Suprapubic skin (tissue), 4 donors: ENCODE data around the gene SCN7A. TPM values are rescaled to one million over a fixed set of nuclear protein-coding genes. Genes with fewer than 3 reads are reported as not detected.

Experiments used
- DNase-seq, 2 donors: peaks; one replicate each; pipeline ENCODE4 v3.0.0-alpha.2; 2019; ENCODE audit warnings: low spot score in 2 of 2
- H3K27ac ChIP-seq: fragments of 200-600 bp; sonication (generic); one replicate; pipeline ENCODE4 v1.5.1; 2019
- H3K27me3 ChIP-seq: fragments of 200-600 bp; sonication (generic); one replicate; pipeline ENCODE4 v1.5.1; 2019
- H3K36me3 ChIP-seq: fragments of 200-600 bp; sonication (generic); one replicate; pipeline ENCODE4 v1.5.1; 2019
- H3K4me1 ChIP-seq: fragments of 200-600 bp; sonication (generic); one replicate; pipeline ENCODE4 v1.5.1; 2019
- H3K4me3 ChIP-seq: fragments of 200-600 bp; sonication (generic); one replicate; pipeline ENCODE4 v1.5.1; 2019; ENCODE audit warnings: mild to moderate bottlenecking
- H3K9me3 ChIP-seq: fragments of 200-600 bp; sonication (generic); one replicate; pipeline ENCODE4 v1.5.1; 2019
- CTCF ChIP-seq, 2 donors: fragments of 200-600 bp in 1 of 2; fragments of 450-650 bp in 1 of 2; sonication (generic) in 1 of 2; IDR thresholded peaks; one replicate each; pipeline ENCODE4 v1.5.1; 2016 to 2019; ENCODE audit warnings: antibody characterized with exemption in 2 of 2, mild to moderate bottlenecking in 1 of 2, moderate library complexity in 1 of 2
- EP300 ChIP-seq: sonication (generic); formaldehyde crosslinking; IDR thresholded peaks from one replicate; pipeline ENCODE4 v1.6.1; 2017; ENCODE audit warnings: antibody characterized with exemption
- POLR2A ChIP-seq, 2 donors: fragments of 450-650 bp; IDR thresholded peaks; one replicate each; pipeline ENCODE4 v1.6.1; 2017; ENCODE audit warnings: antibody characterized with exemption in 2 of 2, mild to moderate bottlenecking in 2 of 2, moderate library complexity in 2 of 2
- POLR2AphosphoS5 ChIP-seq, 3 donors: sonication (generic); formaldehyde crosslinking; IDR thresholded peaks; one replicate each; pipeline ENCODE4 v1.6.1; 2017; ENCODE audit warnings: antibody characterized with exemption in 3 of 3
- WGBS: methylation state at CpG from one replicate; pipeline ENCODE4 v1.1.5; 2018; 5-methylcytosine and 5-hydroxymethylcytosine counted together
- total RNA-seq, 4 donors: library from RNA; depleted of rRNA; stranded (reverse); fragments of >200 nt; gene quantifications; one replicate each; pipeline ENCODE4 v1.1.0, GENCODE V29; 2016

Gene SCN7A
- total RNA-seq, 4 donors from 2014 or later: 2.5 to 4.6 (median 3.4) TPM

- Histone ChIP-seq H3K4me1 (no peaks in the 10 kb centered on the region), H3K36me3 (no peaks in the 10 kb centered on the region), H3K27me3 (no peaks in the 10 kb centered on the region), H3K4me3 (no peak overlapping the region), H3K27ac (no peak overlapping the region), H3K9me3 (no peaks in the 10 kb centered on the region)
- no peak for TF ChIP-seq CTCF (IDR thresholded peaks at IDR 0.05)
- TF ChIP-seq POLR2AphosphoS5 (IDR thresholded peaks at IDR 0.05): no peak
- no peak for TF ChIP-seq EP300
- TF ChIP-seq POLR2A (IDR thresholded peaks at IDR 0.05): no peak
- no peak for DNase-seq
- 33% methylated on average over 1 of the region's 1 CpG for WGBS
These were observed 60.6 kb downstream of the SCN7A start for GRCh38 chr2:166433457-166433856.

- TF ChIP-seq POLR2AphosphoS5 (IDR thresholded peaks at IDR 0.05) (no peak), CTCF (IDR thresholded peaks at IDR 0.05) (no peak), POLR2A (IDR thresholded peaks at IDR 0.05) (no peak), EP300 (no peak)
- no peaks in the 10 kb centered on the region for H3K4me1 ChIP-seq
- H3K4me3 ChIP-seq: no peak overlapping the region
- no peaks in the 10 kb centered on the region for H3K9me3 ChIP-seq
- DNase-seq: no peak
- 38% methylated on average over 1 of the region's 1 CpG for WGBS
- H3K36me3 ChIP-seq: no peaks in the 10 kb centered on the region
- H3K27ac ChIP-seq: no peak overlapping the region
- H3K27me3 ChIP-seq: no peaks in the 10 kb centered on the region
These were observed 61.7 kb downstream of the SCN7A start for GRCh38 chr2:166432331-166432730.

- 95% methylated on average over 5 of the region's 5 CpGs for WGBS
- Histone ChIP-seq H3K27me3 (no peaks in the 10 kb centered on the region), H3K4me1 (no peaks in the 10 kb centered on the region), H3K9me3 (no peaks in the 10 kb centered on the region), H3K4me3 (no peak overlapping the region), H3K36me3 (no peaks in the 10 kb centered on the region), H3K27ac (no peak overlapping the region)
- DNase-seq: no peak
- no peak for TF ChIP-seq POLR2AphosphoS5 (IDR thresholded peaks at IDR 0.05)
- no peak for TF ChIP-seq EP300
- TF ChIP-seq CTCF (IDR thresholded peaks at IDR 0.05): no peak
- TF ChIP-seq POLR2A (IDR thresholded peaks at IDR 0.05): no peak
These were observed 69.2 kb downstream of the SCN7A start for GRCh38 chr2:166424841-166425240.

GRCh38 chr2:166419616-166419934 lies 74.5 kb downstream of the SCN7A start:
- no peak for TF ChIP-seq POLR2A (IDR thresholded peaks at IDR 0.05)
- no peak overlapping the region for H3K27ac ChIP-seq
- H3K4me3 ChIP-seq: no peak overlapping the region
- WGBS: 60% methylated on average over 2 of the region's 2 CpGs
- H3K27me3 ChIP-seq: no peaks in the 10 kb centered on the region
- no peak for DNase-seq
- H3K9me3 ChIP-seq: no peaks in the 10 kb centered on the region
- no peaks in the 10 kb centered on the region for H3K4me1 ChIP-seq
- H3K36me3 ChIP-seq: no peaks in the 10 kb centered on the region

GRCh38 chr2:166418853-166419615 lies 75.0 kb downstream of the SCN7A start:
- no peak for TF ChIP-seq POLR2A (IDR thresholded peaks at IDR 0.05)
- no peak for TF ChIP-seq EP300
- no peak for TF ChIP-seq POLR2AphosphoS5 (IDR thresholded peaks at IDR 0.05)
- TF ChIP-seq CTCF (IDR thresholded peaks at IDR 0.05): no peak
- Histone ChIP-seq H3K4me3 (no peak overlapping the region), H3K9me3 (no peaks in the 10 kb centered on the region), H3K36me3 (no peaks in the 10 kb centered on the region), H3K27me3 (no peaks in the 10 kb centered on the region), H3K27ac (no peak overlapping the region), H3K4me1 (no peaks in the 10 kb centered on the region)
- DNase-seq: no peak
- WGBS: 80% methylated on average over 5 of the region's 5 CpGs

- 57% methylated on average over 2 of the region's 2 CpGs for WGBS
- Histone ChIP-seq H3K4me1 (no peaks in the 10 kb centered on the region), H3K27me3 (no peaks in the 10 kb centered on the region), H3K9me3 (no peaks in the 10 kb centered on the region), H3K27ac (no peak overlapping the region), H3K4me3 (no peak overlapping the region), H3K36me3 (no peaks in the 10 kb centered on the region)
- no peak for TF ChIP-seq POLR2AphosphoS5 (IDR thresholded peaks at IDR 0.05)
- TF ChIP-seq EP300: no peak
- no peak for TF ChIP-seq CTCF (IDR thresholded peaks at IDR 0.05)
- TF ChIP-seq POLR2A (IDR thresholded peaks at IDR 0.05): no peak
- no peak for DNase-seq
These were observed 76.4 kb downstream of the SCN7A start for GRCh38 chr2:166417669-166418068.
